HepG2 (cell line): ENCODE results near the gene SP7. TPM values are rescaled to one million over a fixed set of nuclear protein-coding genes. Genes with fewer than 3 reads are reported as not detected.

Experiments used
- CSRNP1 ChIP-seq: sonication (generic); formaldehyde crosslinking; IDR thresholded peaks from 2 replicates; pipeline ENCODE4 v1.8.1; 2023; ENCODE audit warnings: mild to moderate bottlenecking, missing genetic modification reagents
- ETV5 ChIP-seq: IDR thresholded peaks from 2 replicates; pipeline ENCODE4 v1.6.1; 2018; ENCODE audit warnings: missing biosample characterization, missing genetic modification reagents, inconsistent platforms, borderline replicate concordance
- FOXO1 ChIP-seq: sonication (generic); formaldehyde crosslinking; IDR thresholded peaks from 2 replicates; pipeline ENCODE4 v1.4.0; 2020; ENCODE audit warnings: missing genetic modification reagents
- ISL2 ChIP-seq: sonication (generic); formaldehyde crosslinking; IDR thresholded peaks from 2 replicates; pipeline ENCODE4 v1.5.0; 2020; ENCODE audit warnings: missing genetic modification reagents
- NR2F1 ChIP-seq, 2 experiments: fragments of 450-650 bp in 1 of 2; formaldehyde crosslinking in 1 of 2; IDR thresholded peaks; 2 replicates each; pipeline versions ENCODE4 v1.5.0 to v1.6.1; 2016 to 2020; ENCODE audit warnings: mild to moderate bottlenecking in 1 of 2, missing compliant biosample characterization in 1 of 2, missing genetic modification reagents in 1 of 2, moderate library complexity in 1 of 2
- RAD51 ChIP-seq: fragments of 450-650 bp; IDR thresholded peaks from 2 replicates; pipeline ENCODE4 v1.6.1; 2016; ENCODE audit warnings: borderline replicate concordance
- REL ChIP-seq: sonication (generic); formaldehyde crosslinking; conservative IDR thresholded peaks from 2 replicates; pipeline ENCODE4 v1.8.0; 2022; ENCODE audit warnings: mild to moderate bottlenecking, missing genetic modification reagents, moderate library complexity
- TRIM22 ChIP-seq: fragments of 450-650 bp; IDR thresholded peaks from 2 replicates; pipeline ENCODE4 v1.6.1; 2017
- ZNF230 ChIP-seq: sonication (generic); formaldehyde crosslinking; IDR thresholded peaks from 2 replicates; pipeline ENCODE4 v1.4.0; 2020; ENCODE audit warnings: mild to moderate bottlenecking, missing genetic modification reagents
- ZNF251 ChIP-seq: sonication (generic); formaldehyde crosslinking; IDR thresholded peaks from 2 replicates; pipeline ENCODE4 v1.9.0; 2021; ENCODE audit warnings: mild to moderate bottlenecking, missing genetic modification reagents
- ZNF280D ChIP-seq: sonication (generic); formaldehyde crosslinking; IDR thresholded peaks from 2 replicates; pipeline ENCODE4 v1.5.1; 2020; ENCODE audit warnings: mild to moderate bottlenecking, missing genetic modification reagents
- ZNF317 ChIP-seq: sonication (generic); formaldehyde crosslinking; IDR thresholded peaks from 2 replicates; pipeline ENCODE4 v1.5.0; 2020; ENCODE audit warnings: mild to moderate bottlenecking, missing genetic modification reagents
- ZNF557 ChIP-seq: sonication (generic); formaldehyde crosslinking; IDR thresholded peaks from 2 replicates; pipeline ENCODE4 v1.4.0; 2020; ENCODE audit warnings: missing genetic modification reagents
- ZNF879 ChIP-seq: sonication (generic); formaldehyde crosslinking; IDR thresholded peaks from 2 replicates; pipeline ENCODE4 v1.8.1; 2023; ENCODE audit warnings: missing genetic modification reagents
- polyA plus RNA-seq, 8 experiments: library from polyadenylated mRNA; depleted of rRNA in 3 of 8; stranded (reverse) in 7 of 8; unstranded in 1 of 8; fragments of >200 nt; fragmentation: Illumina TruSeq in 4 of 8; extraction: Trizol in 4 of 8; gene quantifications; 2 replicates each; pipeline versions ENCODE4 v1.2.1 to v1.2.3, GENCODE V29; 2011 to 2016; ENCODE audit warnings: low read depth in 4 of 8, missing spikeins in 1 of 8, mixed read lengths in 1 of 8; ENCODE audit not compliant: insufficient read depth in 1 of 8
- total RNA-seq, 5 experiments: library from RNA; depleted of rRNA; stranded (reverse); fragments of >200 nt; fragmentation: Illumina TruSeq; extraction: Trizol; gene quantifications; 2 replicates each; pipeline ENCODE4 v1.2.3, GENCODE V29; 2016; ENCODE audit warnings: low read depth in 1 of 5
- TF ChIP-seq, protein P1 (sequence below): IDR thresholded peaks from 2 replicates; pipeline ENCODE4 v1.6.1; 2018; ENCODE audit warnings: missing genetic modification reagents, mild to moderate bottlenecking, missing compliant biosample characterization
- TF ChIP-seq, protein P2 (sequence below): conservative IDR thresholded peaks from 2 replicates; pipeline ENCODE4 v1.6.1; 2018; ENCODE audit warnings: missing genetic modification reagents

SP7 gene
- total and polyA plus RNA-seq, 2 of the 13 experiments (the other 11 are each of a cell fraction or from before 2014, with no cell fraction given) = not detected

- TF ChIP-seq ZNF280D = no peak; the same call in 1 of the 2 replicates
- TF ChIP-seq CSRNP1 = peak; percentile 95
- no peak for TF ChIP-seq ZNF557 (CRISPR knock-in tag)
- peak; percentile 83; the same call in 1 of the 2 replicates for TF ChIP-seq ZNF317 (CRISPR knock-in tag)
- TF ChIP-seq RAD51 = no peak
- TF ChIP-seq, protein P1, sequence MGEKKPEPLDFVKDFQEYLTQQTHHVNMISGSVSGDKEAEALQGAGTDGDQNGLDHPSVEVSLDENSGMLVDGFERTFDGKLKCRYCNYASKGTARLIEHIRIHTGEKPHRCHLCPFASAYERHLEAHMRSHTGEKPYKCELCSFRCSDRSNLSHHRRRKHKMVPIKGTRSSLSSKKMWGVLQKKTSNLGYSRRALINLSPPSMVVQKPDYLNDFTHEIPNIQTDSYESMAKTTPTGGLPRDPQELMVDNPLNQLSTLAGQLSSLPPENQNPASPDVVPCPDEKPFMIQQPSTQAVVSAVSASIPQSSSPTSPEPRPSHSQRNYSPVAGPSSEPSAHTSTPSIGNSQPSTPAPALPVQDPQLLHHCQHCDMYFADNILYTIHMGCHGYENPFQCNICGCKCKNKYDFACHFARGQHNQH (CRISPR knock-in tag) = peak; percentile 76
- TF ChIP-seq ZNF879 (CRISPR knock-in tag) = no peak
- peak; percentile 48; the same call in 1 of the 2 replicates for TF ChIP-seq FOXO1 (CRISPR knock-in tag)
- TF ChIP-seq REL (CRISPR knock-in tag) = no peak; the same call in 1 of the 2 replicates
- TF ChIP-seq, protein P2, sequence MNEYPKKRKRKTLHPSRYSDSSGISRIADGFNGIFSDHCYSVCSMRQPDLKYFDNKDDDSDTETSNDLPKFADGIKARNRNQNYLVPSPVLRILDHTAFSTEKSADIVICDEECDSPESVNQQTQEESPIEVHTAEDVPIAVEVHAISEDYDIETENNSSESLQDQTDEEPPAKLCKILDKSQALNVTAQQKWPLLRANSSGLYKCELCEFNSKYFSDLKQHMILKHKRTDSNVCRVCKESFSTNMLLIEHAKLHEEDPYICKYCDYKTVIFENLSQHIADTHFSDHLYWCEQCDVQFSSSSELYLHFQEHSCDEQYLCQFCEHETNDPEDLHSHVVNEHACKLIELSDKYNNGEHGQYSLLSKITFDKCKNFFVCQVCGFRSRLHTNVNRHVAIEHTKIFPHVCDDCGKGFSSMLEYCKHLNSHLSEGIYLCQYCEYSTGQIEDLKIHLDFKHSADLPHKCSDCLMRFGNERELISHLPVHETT = peak; percentile 93
- no peak for TF ChIP-seq TRIM22
- TF ChIP-seq ZNF251 (CRISPR knock-in tag) = no peak
- peak; percentile 75 for TF ChIP-seq ETV5
- peak; percentile 85; the same call in 1 of the 2 replicates for TF ChIP-seq ZNF230 (CRISPR knock-in tag)
- TF ChIP-seq NR2F1 (CRISPR knock-in tag; IDR thresholded peaks at IDR 0.05) = no peak
- TF ChIP-seq ISL2 (CRISPR knock-in tag) = peak; percentile 55; the same call in 1 of the 2 replicates
These were observed 36.5 kb downstream of the SP7 start, which contains the start of gene MYG1 (continued) for GRCh38 chr12:53299454-53300180.
